H1 (cell line): ENCODE data around the gene SHCBP1L.

Experiments
- ASH2L ChIP-seq: fragments of 200-600, 300-600 bp; sonication (generic); IDR thresholded peaks from one replicate; pipeline ENCODE4 v1.7.1; 2017; ENCODE audit warnings: low read length
- EP300 ChIP-seq, 2 experiments: IDR thresholded peaks; 1 replicate in 1 of 2; 2 replicates in 1 of 2; pipeline ENCODE4 v1.6.1; 2011 to 2012; ENCODE audit warnings: low read depth in 2 of 2, low read length in 2 of 2, mild to moderate bottlenecking in 2 of 2, borderline replicate concordance in 1 of 2, inconsistent platforms in 1 of 2, moderate library complexity in 1 of 2
- EZH2 ChIP-seq: fragments of 200-600 bp; sonication (generic); IDR thresholded peaks from 2 replicates; pipeline ENCODE4 v1.7.1; 2012; ENCODE audit warnings: low read depth, mild to moderate bottlenecking, moderate library complexity, low read length, inconsistent platforms; ENCODE audit not compliant: severe bottlenecking
- MAFK ChIP-seq: IDR thresholded peaks from 2 replicates; pipeline ENCODE4 v1.6.1; 2012; ENCODE audit warnings: low read depth, mild to moderate bottlenecking, improper control_type of control experiment, low read length
- NRF1 ChIP-seq: IDR thresholded peaks from 2 replicates; pipeline ENCODE4 v1.6.1; 2011; ENCODE audit warnings: mild to moderate bottlenecking, low read depth, low read length, improper control_type of control experiment
- POLR2A ChIP-seq, 2 experiments: IDR thresholded peaks; 1 replicate in 1 of 2; 2 replicates in 1 of 2; pipeline ENCODE4 v1.6.1; 2011; ENCODE audit warnings: low read depth in 2 of 2, low read length in 2 of 2, mild to moderate bottlenecking in 2 of 2; ENCODE audit errors: control extremely low read depth in 1 of 2
- TBP ChIP-seq: IDR thresholded peaks from 2 replicates; pipeline ENCODE4 v1.6.1; 2011; ENCODE audit warnings: low read depth, low read length, improper control_type of control experiment
- TF ChIP-seq, protein P1 (sequence below), 3 experiments: IDR thresholded peaks; 1 replicate in 2 of 3; 2 replicates in 1 of 3; pipeline versions ENCODE4 v1.5.1 to v1.6.1; 2011; ENCODE audit warnings: low read length in 3 of 3, mild to moderate bottlenecking in 3 of 3, inconsistent platforms in 2 of 3, low read depth in 1 of 3, moderate library complexity in 1 of 3; ENCODE audit not compliant: insufficient read depth in 1 of 3; ENCODE audit errors: control extremely low read depth in 1 of 3
- TF ChIP-seq, protein P2 (sequence below): IDR thresholded peaks from 2 replicates; pipeline ENCODE4 v1.6.1; 2011; ENCODE audit warnings: low read length, improper control_type of control experiment

DNA sequence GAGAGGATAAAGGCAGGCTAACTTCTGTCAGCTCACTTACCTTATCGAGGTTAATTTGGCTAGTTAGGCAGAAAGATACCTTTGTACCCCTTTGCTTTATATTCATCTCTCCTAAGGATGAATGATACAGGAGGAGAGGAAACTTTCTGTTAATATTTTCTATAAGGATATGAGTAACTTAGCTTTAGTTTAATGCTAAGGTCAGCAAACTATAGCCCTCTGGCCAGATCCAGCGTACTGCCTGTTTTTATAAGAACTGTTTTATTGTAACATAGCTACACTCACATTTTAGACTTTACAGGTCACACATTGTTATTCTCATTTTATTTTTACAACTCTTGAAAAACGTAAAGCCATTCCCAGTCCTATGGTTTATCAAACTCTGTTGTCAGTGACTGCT is 95.8 kb downstream of the SHCBP1L start:
- TF ChIP-seq, protein P1, sequence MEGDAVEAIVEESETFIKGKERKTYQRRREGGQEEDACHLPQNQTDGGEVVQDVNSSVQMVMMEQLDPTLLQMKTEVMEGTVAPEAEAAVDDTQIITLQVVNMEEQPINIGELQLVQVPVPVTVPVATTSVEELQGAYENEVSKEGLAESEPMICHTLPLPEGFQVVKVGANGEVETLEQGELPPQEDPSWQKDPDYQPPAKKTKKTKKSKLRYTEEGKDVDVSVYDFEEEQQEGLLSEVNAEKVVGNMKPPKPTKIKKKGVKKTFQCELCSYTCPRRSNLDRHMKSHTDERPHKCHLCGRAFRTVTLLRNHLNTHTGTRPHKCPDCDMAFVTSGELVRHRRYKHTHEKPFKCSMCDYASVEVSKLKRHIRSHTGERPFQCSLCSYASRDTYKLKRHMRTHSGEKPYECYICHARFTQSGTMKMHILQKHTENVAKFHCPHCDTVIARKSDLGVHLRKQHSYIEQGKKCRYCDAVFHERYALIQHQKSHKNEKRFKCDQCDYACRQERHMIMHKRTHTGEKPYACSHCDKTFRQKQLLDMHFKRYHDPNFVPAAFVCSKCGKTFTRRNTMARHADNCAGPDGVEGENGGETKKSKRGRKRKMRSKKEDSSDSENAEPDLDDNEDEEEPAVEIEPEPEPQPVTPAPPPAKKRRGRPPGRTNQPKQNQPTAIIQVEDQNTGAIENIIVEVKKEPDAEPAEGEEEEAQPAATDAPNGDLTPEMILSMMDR (IDR thresholded peaks at IDR 0.05; ENCODE audit: control extremely low read depth in 1 of 3, insufficient read depth in 1 of 3, low read depth in 1 of 3, low read length in 3 of 3), result no peak
- TF ChIP-seq NRF1 (no peak), ASH2L (no peak), TBP (no peak), MAFK (no peak), EP300 (IDR thresholded peaks at IDR 0.05; ENCODE audit: borderline replicate concordance in 1 of 2, low read depth in 2 of 2, low read length in 2 of 2) (no peak), EZH2 (no peak), POLR2A (IDR thresholded peaks at IDR 0.05; ENCODE audit: control extremely low read depth in 1 of 2, low read depth in 2 of 2, low read length in 2 of 2) (no peak)
- TF ChIP-seq, protein P2, sequence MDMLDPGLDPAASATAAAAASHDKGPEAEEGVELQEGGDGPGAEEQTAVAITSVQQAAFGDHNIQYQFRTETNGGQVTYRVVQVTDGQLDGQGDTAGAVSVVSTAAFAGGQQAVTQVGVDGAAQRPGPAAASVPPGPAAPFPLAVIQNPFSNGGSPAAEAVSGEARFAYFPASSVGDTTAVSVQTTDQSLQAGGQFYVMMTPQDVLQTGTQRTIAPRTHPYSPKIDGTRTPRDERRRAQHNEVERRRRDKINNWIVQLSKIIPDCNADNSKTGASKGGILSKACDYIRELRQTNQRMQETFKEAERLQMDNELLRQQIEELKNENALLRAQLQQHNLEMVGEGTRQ, result no peak
